ENCODE data around the gene NELL1. TPM values are rescaled to one million over a fixed set of nuclear protein-coding genes. Genes with fewer than 3 reads are reported as not detected.

NELL1 gene
- polyA plus RNA-seq, 1 of the 3 experiments (the other 2 are of a cell fraction): not detected

GRCh38 chr11:21492931-21493330, 823.5 kb downstream of the NELL1 start:
- H3K27ac ChIP-seq (ENCODE audit: low read depth in 2 of 2, low read length in 1 of 2): no peak overlapping the region
- no peaks in the 10 kb centered on the region for H3K4me1 ChIP-seq (ENCODE audit: control insufficient read depth in 1 of 2, insufficient read depth in 2 of 2, low read depth in 1 of 2, low read length in 1 of 2)
- H3K79me2 ChIP-seq (ENCODE audit: insufficient read depth): no peaks in the 10 kb centered on the region
- TF ChIP-seq EP300 (IDR thresholded peaks at IDR 0.05; ENCODE audit: borderline replicate concordance in 1 of 2, low read depth in 1 of 2, low read length in 1 of 2) (no peak), ELF1 (IDR thresholded peaks at IDR 0.05) (no peak), MXI1 (IDR thresholded peaks at IDR 0.05; ENCODE audit: low read depth, low read length) (no peak), FOSL2 (IDR thresholded peaks at IDR 0.05; ENCODE audit: borderline replicate concordance, low read depth) (no peak), FOXJ3 (CRISPR knock-in tag; IDR thresholded peaks at IDR 0.05) (no peak), JUND (IDR thresholded peaks at IDR 0.05) (no peak), TEAD4 (IDR thresholded peaks at IDR 0.05; ENCODE audit: borderline replicate concordance, insufficient read depth) (no peak), POLR2AphosphoS5 (IDR thresholded peaks at IDR 0.05; ENCODE audit: low read depth, low read length) (no peak), RFX5 (IDR thresholded peaks at IDR 0.05; ENCODE audit: low read length) (no peak), NFIC (IDR thresholded peaks at IDR 0.05; ENCODE audit: borderline replicate concordance) (no peak), REST (IDR thresholded peaks at IDR 0.05; ENCODE audit: low read depth, low read length) (no peak), NRF1 (IDR thresholded peaks at IDR 0.05; ENCODE audit: low read depth, low read length) (no peak), EZH2phosphoT487 (IDR thresholded peaks at IDR 0.05; ENCODE audit: borderline replicate concordance, low read depth) (no peak), GATA2 (CRISPR knock-in tag; IDR thresholded peaks at IDR 0.05) (no peak), RXRA (IDR thresholded peaks at IDR 0.05; ENCODE audit: borderline replicate concordance, low read depth) (no peak)
- TF ChIP-seq, protein P1, sequence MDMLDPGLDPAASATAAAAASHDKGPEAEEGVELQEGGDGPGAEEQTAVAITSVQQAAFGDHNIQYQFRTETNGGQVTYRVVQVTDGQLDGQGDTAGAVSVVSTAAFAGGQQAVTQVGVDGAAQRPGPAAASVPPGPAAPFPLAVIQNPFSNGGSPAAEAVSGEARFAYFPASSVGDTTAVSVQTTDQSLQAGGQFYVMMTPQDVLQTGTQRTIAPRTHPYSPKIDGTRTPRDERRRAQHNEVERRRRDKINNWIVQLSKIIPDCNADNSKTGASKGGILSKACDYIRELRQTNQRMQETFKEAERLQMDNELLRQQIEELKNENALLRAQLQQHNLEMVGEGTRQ (IDR thresholded peaks at IDR 0.05; ENCODE audit: borderline replicate concordance, low read depth, low read length): no peak
- TF ChIP-seq, protein P2, sequence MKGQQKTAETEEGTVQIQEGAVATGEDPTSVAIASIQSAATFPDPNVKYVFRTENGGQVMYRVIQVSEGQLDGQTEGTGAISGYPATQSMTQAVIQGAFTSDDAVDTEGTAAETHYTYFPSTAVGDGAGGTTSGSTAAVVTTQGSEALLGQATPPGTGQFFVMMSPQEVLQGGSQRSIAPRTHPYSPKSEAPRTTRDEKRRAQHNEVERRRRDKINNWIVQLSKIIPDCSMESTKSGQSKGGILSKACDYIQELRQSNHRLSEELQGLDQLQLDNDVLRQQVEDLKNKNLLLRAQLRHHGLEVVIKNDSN (IDR thresholded peaks at IDR 0.05; ENCODE audit: borderline replicate concordance, low read depth): no peak
- H3K4me3 ChIP-seq (ENCODE audit: low read depth in 2 of 2, low read length in 1 of 2): no peak overlapping the region
- no peak for DNase-seq
- POLR2A ChIA-PET: no interaction called here
- H3K9ac ChIP-seq: no peak overlapping the region
- H2AFZ ChIP-seq (ENCODE audit: low read depth): no peak overlapping the region
- CTCF ChIA-PET: no interaction called here
- H3F3A ChIP-seq (replicated peaks; ENCODE audit: insufficient read depth): no peaks in the 10 kb centered on the region
- H3K9me2 ChIP-seq: no peaks in the 10 kb centered on the region
- H3K9me3 ChIP-seq: no peaks in the 10 kb centered on the region
- 38% methylated on average over 1 of the region's 1 CpG for WGBS (ENCODE audit: low lambda C conversion rate)
- no peak overlapping the region for H3K4me2 ChIP-seq
- H4K20me1 ChIP-seq (ENCODE audit: insufficient read depth): no peaks in the 10 kb centered on the region
- no peaks in the 10 kb centered on the region for H3K27me3 ChIP-seq (ENCODE audit: insufficient read depth)
- H3K36me3 ChIP-seq (replicated peaks in 1 of 2; ENCODE audit: control insufficient read depth in 1 of 2, insufficient read depth in 2 of 2, low read length in 1 of 2): no peaks in the 10 kb centered on the region
